Mesenchymal stem cell (in vitro differentiated cells and primary cell): ENCODE results near the gene GART.

Source experiments
- DNase-seq: peaks from one replicate; pipeline ENCODE4 v3.0.0-alpha.2; 2013
- H2AFZ ChIP-seq: one replicate; pipeline ENCODE4 v1.6.1; 2013; ENCODE audit warnings: low read depth, mild to moderate bottlenecking, control low read depth, inconsistent platforms, low read length, moderate library complexity
- H2AK5ac ChIP-seq: 2 replicates; pipeline ENCODE4 v1.6.1; 2013; ENCODE audit warnings: low read length, moderate library complexity, mild to moderate bottlenecking, inconsistent platforms; ENCODE audit not compliant: severe bottlenecking
- H2BK120ac ChIP-seq: one replicate; pipeline ENCODE4 v1.6.1; 2013; ENCODE audit warnings: low read depth, mild to moderate bottlenecking, inconsistent platforms, low read length, moderate library complexity
- H2BK12ac ChIP-seq, 2 experiments: one replicate each; pipeline ENCODE4 v1.6.1; 2013; ENCODE audit warnings: inconsistent platforms in 2 of 2, low read length in 2 of 2, mild to moderate bottlenecking in 2 of 2, moderate library complexity in 2 of 2, control low read depth in 1 of 2
- H2BK15ac ChIP-seq: one replicate; pipeline ENCODE4 v1.6.1; 2013; ENCODE audit warnings: mild to moderate bottlenecking, low read depth, inconsistent platforms; ENCODE audit not compliant: poor library complexity, severe bottlenecking
- H2BK5ac ChIP-seq: 2 replicates; pipeline ENCODE4 v1.6.1; 2013; ENCODE audit warnings: low read depth, mild to moderate bottlenecking, low read length, control low read depth, inconsistent platforms; ENCODE audit not compliant: poor library complexity, severe bottlenecking
- H3K14ac ChIP-seq, 2 experiments: one replicate each; pipeline ENCODE4 v1.6.1; 2013; ENCODE audit warnings: inconsistent platforms in 2 of 2, low read length in 2 of 2, control low read depth in 1 of 2, mild to moderate bottlenecking in 1 of 2, moderate library complexity in 1 of 2
- H3K18ac ChIP-seq, 2 experiments: one replicate each; pipeline ENCODE4 v1.6.1; 2013; ENCODE audit warnings: inconsistent platforms in 2 of 2, low read length in 2 of 2, control low read depth in 1 of 2, low read depth in 1 of 2, mild to moderate bottlenecking in 1 of 2
- H3K23ac ChIP-seq, 2 experiments: one replicate each; pipeline ENCODE4 v1.6.1; 2013; ENCODE audit warnings: inconsistent platforms in 2 of 2, low read length in 2 of 2, mild to moderate bottlenecking in 2 of 2, moderate library complexity in 2 of 2, control low read depth in 1 of 2
- H3K27ac ChIP-seq: 2 replicates; pipeline ENCODE4 v1.5.1; 2013; ENCODE audit warnings: mild to moderate bottlenecking, moderate library complexity, low read length, control low read depth, inconsistent platforms; ENCODE audit not compliant: poor library complexity, severe bottlenecking
- H3K27me3 ChIP-seq, 2 experiments: 2 replicates each; pipeline versions ENCODE4 v1.6.1 to v1.7.0; 2013; ENCODE audit warnings: low read length in 2 of 2, mild to moderate bottlenecking in 2 of 2, moderate library complexity in 2 of 2, control low read depth in 1 of 2, inconsistent platforms in 1 of 2; ENCODE audit not compliant: control insufficient read depth in 1 of 2, insufficient read depth in 1 of 2
- H3K36me3 ChIP-seq, 2 experiments: 2 replicates each; pipeline versions ENCODE4 v1.6.1 to v1.7.0; 2013; ENCODE audit warnings: low read length in 2 of 2, control low read depth in 1 of 2, inconsistent platforms in 1 of 2, low read depth in 1 of 2, mild to moderate bottlenecking in 1 of 2; ENCODE audit not compliant: insufficient read depth in 2 of 2, control insufficient read depth in 1 of 2
- H3K4ac ChIP-seq, 2 experiments: one replicate each; pipeline ENCODE4 v1.6.1; 2013; ENCODE audit warnings: inconsistent platforms in 2 of 2, low read length in 2 of 2, mild to moderate bottlenecking in 2 of 2, moderate library complexity in 2 of 2, control low read depth in 1 of 2, low read depth in 1 of 2
- H3K4me1 ChIP-seq: 2 replicates; pipeline ENCODE4 v1.6.1; 2013; ENCODE audit warnings: low read depth, low read length, control low read depth; ENCODE audit not compliant: control insufficient read depth, insufficient read depth
- H3K4me2 ChIP-seq: 2 replicates; pipeline ENCODE4 v1.6.1; 2013; ENCODE audit warnings: low read length, mild to moderate bottlenecking, inconsistent platforms; ENCODE audit not compliant: poor library complexity, severe bottlenecking
- H3K4me3 ChIP-seq, 2 experiments: 2 replicates each; pipeline versions ENCODE4 v1.5.1 to v1.7.0; 2013; ENCODE audit warnings: low read length in 2 of 2, mild to moderate bottlenecking in 2 of 2, control low read depth in 1 of 2, low read depth in 1 of 2; ENCODE audit not compliant: insufficient read depth in 1 of 2
- H3K79me1 ChIP-seq: replicated peaks from 2 replicates; pipeline ENCODE4 v1.6.1; 2013; ENCODE audit warnings: mild to moderate bottlenecking, control low read depth, low read length, inconsistent platforms; ENCODE audit not compliant: poor library complexity, severe bottlenecking
- H3K9ac ChIP-seq: 2 replicates; pipeline ENCODE4 v1.7.0; 2013; ENCODE audit warnings: mild to moderate bottlenecking, low read length, moderate library complexity
- H3K9me3 ChIP-seq: 2 replicates; pipeline ENCODE4 v1.7.0; 2013; ENCODE audit warnings: mild to moderate bottlenecking, low read length; ENCODE audit not compliant: control insufficient read depth
- H4K8ac ChIP-seq: one replicate; pipeline ENCODE4 v1.6.1; 2013; ENCODE audit warnings: inconsistent platforms, mild to moderate bottlenecking, low read length, moderate library complexity
- H4K91ac ChIP-seq: one replicate; pipeline ENCODE4 v1.6.1; 2013; ENCODE audit warnings: mild to moderate bottlenecking, low read length, inconsistent platforms
- WGBS: methylation state at CpG from one replicate; pipeline ENCODE4 v1.1.7; 2013; ENCODE audit warnings: mixed read lengths; 5-methylcytosine and 5-hydroxymethylcytosine counted together

Gene GART

DNA sequence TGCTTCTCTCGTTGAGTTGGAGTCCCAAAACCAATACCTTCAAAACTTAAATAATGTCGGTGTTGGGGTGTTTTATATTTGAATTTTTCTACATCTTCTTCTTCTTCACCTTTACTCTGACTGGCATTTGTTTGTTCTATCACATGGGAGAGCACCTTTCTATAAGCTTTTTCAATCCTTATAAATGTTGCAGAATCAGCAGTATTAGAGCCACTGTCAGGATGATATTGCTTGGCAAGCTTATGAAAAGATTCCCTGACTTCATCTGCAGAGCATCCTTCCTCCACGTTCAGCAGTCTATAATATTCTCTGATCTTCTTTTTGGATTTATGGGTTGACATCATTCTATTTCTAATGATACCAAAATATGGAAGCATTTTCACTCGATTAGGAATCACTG lies 53.0 kb downstream of the GART start:
- Histone ChIP-seq H3K27ac (no peak overlapping the region), H3K18ac (no peak overlapping the region), H3K27me3 (no peaks in the 10 kb centered on the region), H3K36me3 (peaks cover 0 to 6% of the 10 kb centered on the region in 2 experiments), H2BK15ac (no peak overlapping the region), H3K4me2 (no peak overlapping the region), H3K4me1 (no peaks in the 10 kb centered on the region), H3K4me3 (no peak overlapping the region), H2BK120ac (no peak overlapping the region), H3K4ac (no peak overlapping the region), H3K23ac (no peak overlapping the region), H3K9me3 (no peaks in the 10 kb centered on the region), H2BK12ac (no peak overlapping the region), H2AFZ (no peak overlapping the region), H4K91ac (no peak overlapping the region), H3K79me1 (no peaks in the 10 kb centered on the region), H3K9ac (no peak overlapping the region), H4K8ac (no peak overlapping the region), H2AK5ac (no peak overlapping the region), H2BK5ac (no peak overlapping the region), H3K14ac (no peak overlapping the region)
- WGBS = 67% methylated on average over 1 of the region's 4 CpGs
- DNase-seq = no peak

DNA sequence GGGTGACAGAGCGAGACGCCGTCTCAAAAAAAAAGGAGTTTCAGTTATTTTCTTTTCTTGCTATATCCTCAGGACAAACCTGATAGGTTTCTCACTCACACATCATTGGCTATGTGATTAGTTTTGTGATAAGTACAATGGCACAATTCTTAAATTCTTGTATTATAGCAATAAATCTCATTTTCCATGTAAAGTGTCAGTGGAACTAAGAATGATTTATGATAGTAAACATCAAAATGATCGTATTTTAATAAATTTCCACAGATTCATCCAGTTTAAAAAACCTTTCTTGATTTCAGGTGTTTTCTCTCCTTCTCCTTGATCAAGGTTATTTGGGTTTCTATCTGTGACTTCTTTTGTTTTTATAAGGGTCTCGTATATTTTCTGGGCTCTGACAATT lies 53.9 kb downstream of the GART start:
- H3K18ac ChIP-seq = no peak overlapping the region
- no peak overlapping the region for H2BK5ac ChIP-seq
- no peak overlapping the region for H2BK15ac ChIP-seq
- H3K4me3 ChIP-seq = no peak overlapping the region
- no peak for DNase-seq
- H3K14ac ChIP-seq = no peak overlapping the region
- H3K9ac ChIP-seq = no peak overlapping the region
- no peaks in the 10 kb centered on the region for H3K4me1 ChIP-seq
- H3K27me3 ChIP-seq = no peaks in the 10 kb centered on the region
- H3K23ac ChIP-seq = no peak overlapping the region
- WGBS = 96% methylated on average over 4 of the region's 5 CpGs
- no peak overlapping the region for H3K4me2 ChIP-seq
- H2AFZ ChIP-seq = no peak overlapping the region
- H2BK12ac ChIP-seq = no peak overlapping the region
- no peaks in the 10 kb centered on the region for H3K9me3 ChIP-seq
- no peak overlapping the region for H2AK5ac ChIP-seq
- peaks cover 0 to 6% of the 10 kb centered on the region in 2 experiments for H3K36me3 ChIP-seq
- H3K4ac ChIP-seq = no peak overlapping the region
- no peak overlapping the region for H3K27ac ChIP-seq
- H4K91ac ChIP-seq = no peak overlapping the region
- H4K8ac ChIP-seq = no peak overlapping the region
- H3K79me1 ChIP-seq = no peaks in the 10 kb centered on the region
- no peak overlapping the region for H2BK120ac ChIP-seq

- DNase-seq = peak; percentile 10
- H2BK15ac ChIP-seq = no peak overlapping the region
- no peaks in the 10 kb centered on the region for H3K27me3 ChIP-seq
- H3K14ac ChIP-seq = no peak overlapping the region
- H3K23ac ChIP-seq = no peak overlapping the region
- 77% methylated on average over 8 of the region's 9 CpGs for WGBS
- peaks cover 8% of the 10 kb centered on the region for H3K4me1 ChIP-seq
- H4K91ac ChIP-seq = no peak overlapping the region
- H2BK12ac ChIP-seq = no peak overlapping the region
- H3K4me2 ChIP-seq = no peak overlapping the region
- no peak overlapping the region for H2BK120ac ChIP-seq
- H3K9ac ChIP-seq = no peak overlapping the region
- H3K4me3 ChIP-seq = peak overlapping the region in 1 of 2 experiments; percentile 90
- no peak overlapping the region for H3K27ac ChIP-seq
- peaks cover 5% of the 10 kb centered on the region for H3K79me1 ChIP-seq
- no peak overlapping the region for H2BK5ac ChIP-seq
- H3K18ac ChIP-seq = no peak overlapping the region
- no peak overlapping the region for H4K8ac ChIP-seq
- H3K36me3 ChIP-seq = no peaks in the 10 kb centered on the region
- no peak overlapping the region for H2AK5ac ChIP-seq
- no peaks in the 10 kb centered on the region for H3K9me3 ChIP-seq
- H3K4ac ChIP-seq = no peak overlapping the region
- H2AFZ ChIP-seq = no peak overlapping the region
Measured at GRCh38 chr21:33481314-33481943, 60.5 kb downstream of the GART start.

DNA sequence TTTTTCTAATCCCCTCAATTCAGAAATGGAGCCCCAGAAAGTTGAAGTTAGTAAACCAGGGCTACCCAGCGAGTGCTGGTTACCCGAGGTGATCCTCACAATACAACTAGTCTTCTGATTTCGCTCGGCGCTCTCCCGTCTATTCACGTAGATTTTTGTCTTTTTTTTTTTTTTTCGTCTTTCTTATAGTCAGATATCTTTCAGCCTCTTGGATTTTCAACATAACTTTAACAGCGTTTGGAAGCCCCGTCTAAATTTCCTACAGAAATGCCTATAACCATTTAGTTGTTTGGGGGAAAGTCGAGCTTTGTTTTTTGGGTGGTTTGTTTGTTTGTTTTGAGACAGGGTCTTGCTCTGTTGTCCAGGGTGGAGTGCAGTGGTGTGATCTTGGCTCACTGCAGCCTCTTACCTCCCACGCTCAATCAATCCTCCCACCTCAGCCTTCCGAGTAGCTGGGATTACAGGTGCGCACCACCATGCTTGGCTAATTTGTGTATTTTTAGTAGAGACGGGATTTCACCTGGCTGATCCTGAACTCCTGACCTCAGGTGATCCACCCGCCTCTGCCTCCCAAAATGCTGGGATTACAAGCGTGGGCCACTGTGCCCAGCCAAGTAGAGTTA lies 61.3 kb downstream of the GART start:
- H3K36me3 ChIP-seq = no peaks in the 10 kb centered on the region
- 31% methylated on average over 11 of the region's 17 CpGs for WGBS

More for the DNA sequence above, 61.3 kb downstream of the GART start:
- Histone ChIP-seq H2BK15ac (no peak overlapping the region), H2BK12ac (peak overlapping the region in 1 of 2 experiments; percentile 52), H3K4me1 (peaks cover 8% of the 10 kb centered on the region), H3K27me3 (no peaks in the 10 kb centered on the region), H3K14ac (no peak overlapping the region), H2BK5ac (no peak overlapping the region), H2BK120ac (no peak overlapping the region), H2AK5ac (no peak overlapping the region), H3K9ac (peak overlapping the region; percentile 96), H3K9me3 (no peaks in the 10 kb centered on the region), H3K4me2 (peak overlapping the region; percentile 87), H4K91ac (no peak overlapping the region), H3K4me3 (peak overlapping the region; percentile 80 to 90), H3K23ac (no peak overlapping the region), H3K4ac (no peak overlapping the region), H3K18ac (peak overlapping the region; percentile 37 to 71), H3K79me1 (peaks cover 5% of the 10 kb centered on the region), H4K8ac (no peak overlapping the region), H3K27ac (peak overlapping the region; percentile 88), H2AFZ (peak overlapping the region; percentile 60)
- DNase-seq = no peak
